HepG2 (cell line): ENCODE measurements around the gene LYRM4. TPM values are rescaled to one million over a fixed set of nuclear protein-coding genes. Genes with fewer than 3 reads are reported as not detected.

Experiments used
- ATAC-seq: fragments of 200-7000 bp; cut with Tn5 transposase; 3 replicates; pipeline ENCODE4 v1.9.1; 2020; ENCODE audit warnings: mild to moderate bottlenecking, moderate library complexity
- BruUV-seq: library from RNA; stranded (reverse); fragments of 400-500 nt; replicated peaks from 2 replicates; lab custom pipeline; 2021; lab: Mats Ljungman, UMichigan
- CTCF ChIA-PET: fragments of 300-600 bp; formaldehyde crosslinking; extraction: SDS; loops from one replicate; lab custom pipeline; 2021; ENCODE audit warnings: low total read pairs, inconsistent platforms, low intra/inter-chr PET ratio; lab: Yijun Ruan, JAX
- POLR2A ChIA-PET: fragments of 350-600 bp; sonication (Branson Sonifier 250); formaldehyde crosslinking; loops from one replicate; lab custom pipeline; 2020; ENCODE audit warnings: antibody characterized with exemption, inconsistent platforms; lab: Yijun Ruan, JAX
- DNase-seq: peaks from one replicate; pipeline ENCODE4 v3.0.0-alpha.2; 2015; ENCODE audit warnings: low spot score
- FAIRE-seq: peaks from 3 replicates; lab custom pipeline; 2011; peaks lifted over from hg19 to GRCh38; lab: Jason Lieb, UNC
- H2AFZ ChIP-seq: one replicate; pipeline ENCODE4 v1.6.1; 2011; ENCODE audit warnings: low read length, inconsistent platforms
- H3K27ac ChIP-seq: fragments of 300-600 bp; 3 replicates; pipeline ENCODE4 v1.8.0; 2011; ENCODE audit warnings: mixed run types, mild to moderate bottlenecking, mixed read lengths, low read length, inconsistent platforms; ENCODE audit not compliant: insufficient read depth; ENCODE audit errors: extremely low read length
- H3K27me3 ChIP-seq, 2 experiments: fragments of 200-600 bp in 1 of 2; 2 replicates in 1 of 2; 3 replicates in 1 of 2; pipeline versions ENCODE4 v1.6.0 to v1.8.0; 2011; ENCODE audit warnings: low read length in 2 of 2, mild to moderate bottlenecking in 2 of 2, moderate library complexity in 2 of 2, inconsistent platforms in 1 of 2; ENCODE audit not compliant: insufficient read depth in 2 of 2, control insufficient read depth in 1 of 2
- H3K36me3 ChIP-seq, 2 experiments: fragments of 200-600 bp in 1 of 2; replicated peaks in 1 of 2; 2 replicates in 1 of 2; 3 replicates in 1 of 2; pipeline versions ENCODE4 v1.5.1 to v1.8.0; 2011; ENCODE audit warnings: low read length in 2 of 2, inconsistent platforms in 1 of 2; ENCODE audit not compliant: insufficient read depth in 2 of 2, control insufficient read depth in 1 of 2
- H3K4me1 ChIP-seq: 2 replicates; pipeline ENCODE4 v1.5.1; 2012; ENCODE audit warnings: low read length, inconsistent platforms; ENCODE audit not compliant: insufficient read depth
- H3K4me2 ChIP-seq: 2 replicates; pipeline ENCODE4 v1.6.0; 2011; ENCODE audit warnings: low read depth, low read length, inconsistent platforms
- H3K4me3 ChIP-seq, 3 experiments: fragments of 200-600 bp in 1 of 3; sonication (generic), shearing (Covaris generic) in 1 of 3; replicated peaks in 1 of 3; 2 replicates each; pipeline ENCODE4 v1.5.1; 2011 to 2016; ENCODE audit warnings: low read length in 3 of 3, inconsistent platforms in 2 of 3, low read depth in 2 of 3, mild to moderate bottlenecking in 2 of 3, control low read depth in 1 of 3, mixed read lengths in 1 of 3; ENCODE audit not compliant: insufficient read depth in 1 of 3
- H3K79me2 ChIP-seq: one replicate; pipeline ENCODE4 v1.6.1; 2011; ENCODE audit warnings: low read length, inconsistent platforms; ENCODE audit not compliant: insufficient read depth
- H3K9ac ChIP-seq: 2 replicates; pipeline ENCODE4 v1.6.0; 2011; ENCODE audit warnings: mild to moderate bottlenecking, low read depth, low read length, inconsistent platforms; ENCODE audit not compliant: insufficient read depth
- H3K9me3 ChIP-seq: 2 replicates; pipeline ENCODE4 v1.5.1; 2012; ENCODE audit warnings: mild to moderate bottlenecking, low read length
- H4K20me1 ChIP-seq: 2 replicates; pipeline ENCODE4 v1.6.0; 2011; ENCODE audit warnings: inconsistent platforms, mild to moderate bottlenecking, low read length, moderate library complexity; ENCODE audit not compliant: insufficient read depth
- CREB3 ChIP-seq: sonication (generic); formaldehyde crosslinking; IDR thresholded peaks from 2 replicates; pipeline ENCODE4 v1.5.0; 2020; ENCODE audit warnings: missing genetic modification reagents
- DNMT3B ChIP-seq: conservative IDR thresholded peaks from 2 replicates; pipeline ENCODE4 v1.6.1; 2016; ENCODE audit warnings: missing biosample characterization, control low read depth
- ETS1 ChIP-seq: sonication (generic); formaldehyde crosslinking; IDR thresholded peaks from 2 replicates; pipeline ENCODE4 v1.4.0; 2020; ENCODE audit warnings: missing genetic modification reagents
- FOXJ3 ChIP-seq: sonication (generic); formaldehyde crosslinking; IDR thresholded peaks from 2 replicates; pipeline ENCODE4 v1.4.0; 2020; ENCODE audit warnings: missing genetic modification reagents, mild to moderate bottlenecking, borderline replicate concordance
- HMG20B ChIP-seq: conservative IDR thresholded peaks from 2 replicates; pipeline ENCODE4 v1.6.1; 2016; ENCODE audit warnings: missing genetic modification reagents, missing compliant biosample characterization
- JUNB ChIP-seq: sonication (generic); formaldehyde crosslinking; IDR thresholded peaks from 2 replicates; pipeline ENCODE4 v1.8.0; 2022; ENCODE audit warnings: missing genetic modification reagents, mild to moderate bottlenecking, borderline replicate concordance
- KDM2A ChIP-seq: sonication (generic); formaldehyde crosslinking; IDR thresholded peaks from 2 replicates; pipeline ENCODE4 v1.4.0; 2020; ENCODE audit warnings: low read depth, missing genetic modification reagents, borderline replicate concordance
- ZFX ChIP-seq: sonication (generic); formaldehyde crosslinking; IDR thresholded peaks from 2 replicates; pipeline ENCODE4 v1.4.0; 2020; ENCODE audit warnings: mild to moderate bottlenecking, low read depth, missing genetic modification reagents, moderate library complexity
- ZNF414 ChIP-seq: sonication (generic); formaldehyde crosslinking; IDR thresholded peaks from 2 replicates; pipeline ENCODE4 v1.5.0; 2020; ENCODE audit warnings: missing genetic modification reagents
- ZNF577 ChIP-seq: sonication (generic); formaldehyde crosslinking; IDR thresholded peaks from 2 replicates; pipeline ENCODE4 v1.4.0; 2020; ENCODE audit warnings: mild to moderate bottlenecking, low read depth, missing genetic modification reagents, borderline replicate concordance
- ZNF607 ChIP-seq: sonication (generic); formaldehyde crosslinking; IDR thresholded peaks from 2 replicates; pipeline ENCODE4 v1.5.1; 2020; ENCODE audit warnings: missing genetic modification reagents, mild to moderate bottlenecking, borderline replicate concordance
- WGBS: methylation state at CpG from one replicate; pipeline ENCODE4 v1.1.6; 2017; ENCODE audit warnings: low lambda C conversion rate; 5-methylcytosine and 5-hydroxymethylcytosine counted together
- in situ Hi-C: cut with HindIII; loops from 2 replicates; pipeline ENCODE4 v1.10.0; 2017; ENCODE audit warnings: low pct_unique_long_range_greater_than_20kb; ENCODE audit not compliant: extremely low pct_ligation_motif_present
- intact Hi-C: fragments of 100-400 bp; cut with micrococcal nuclease; formaldehyde crosslinking; loops from one replicate; pipeline ENCODE4 v1.10.0; 2022; ENCODE audit not compliant: unreplicated experiment
- polyA plus RNA-seq, 8 experiments: library from polyadenylated mRNA; depleted of rRNA in 3 of 8; stranded (reverse) in 7 of 8; unstranded in 1 of 8; fragments of >200 nt; fragmentation: Illumina TruSeq in 4 of 8; extraction: Trizol in 4 of 8; gene quantifications; 2 replicates each; pipeline versions ENCODE4 v1.2.1 to v1.2.3, GENCODE V29; 2011 to 2016; ENCODE audit warnings: low read depth in 4 of 8, missing spikeins in 1 of 8, mixed read lengths in 1 of 8; ENCODE audit not compliant: insufficient read depth in 1 of 8
- total RNA-seq, 5 experiments: library from RNA; depleted of rRNA; stranded (reverse); fragments of >200 nt; fragmentation: Illumina TruSeq; extraction: Trizol; gene quantifications; 2 replicates each; pipeline ENCODE4 v1.2.3, GENCODE V29; 2016; ENCODE audit warnings: low read depth in 1 of 5

The LYRM4 gene
- total and polyA plus RNA-seq, 2 of the 13 experiments (the other 11 are each of a cell fraction or from before 2014, with no cell fraction given): 64.6 to 67.5 TPM

GRCh38 chr6:5290097-5290496 lies 29.3 kb upstream of the LYRM4 start:
- DNase-seq (no peak), FAIRE-seq (peak; percentile 64), ATAC-seq (no peak)
- BruUV-seq: no TSS peak
- Histone ChIP-seq H3K79me2 (peaks cover 10% of the 10 kb centered on the region), H3K9me3 (no peaks in the 10 kb centered on the region), H3K9ac (no peak overlapping the region), H3K4me3 (no peak overlapping the region), H3K36me3 (no peaks in the 10 kb centered on the region), H3K4me1 (peaks cover 10% of the 10 kb centered on the region), H2AFZ (no peak overlapping the region), H3K27me3 (no peaks in the 10 kb centered on the region), H3K4me2 (no peak overlapping the region), H4K20me1 (no peaks in the 10 kb centered on the region), H3K27ac (no peak overlapping the region)
- CTCF ChIA-PET: no interaction called here
- 100% methylated on average over 1 of the region's 1 CpG for WGBS
- POLR2A ChIA-PET: no interaction called here
- in situ Hi-C loops (no loop called here), intact Hi-C loops (no loop called here)
- TF ChIP-seq JUNB (CRISPR knock-in tag) (no peak), CREB3 (CRISPR knock-in tag) (no peak), KDM2A (CRISPR knock-in tag) (no peak), ZNF607 (CRISPR knock-in tag) (no peak), ZNF577 (CRISPR knock-in tag) (no peak), HMG20B (CRISPR knock-in tag) (no peak), ZNF414 (no peak), FOXJ3 (no peak), ETS1 (CRISPR knock-in tag) (no peak), DNMT3B (no peak), ZFX (no peak)
